Measurements from ENCODE around the gene BCL11B. TPM values are rescaled to one million over a fixed set of nuclear protein-coding genes. Genes with fewer than 3 reads are reported as not detected.

Gene BCL11B
- total and polyA plus RNA-seq, 4 donors: 0.04 to 0.42 (median 0.16) TPM

DNA sequence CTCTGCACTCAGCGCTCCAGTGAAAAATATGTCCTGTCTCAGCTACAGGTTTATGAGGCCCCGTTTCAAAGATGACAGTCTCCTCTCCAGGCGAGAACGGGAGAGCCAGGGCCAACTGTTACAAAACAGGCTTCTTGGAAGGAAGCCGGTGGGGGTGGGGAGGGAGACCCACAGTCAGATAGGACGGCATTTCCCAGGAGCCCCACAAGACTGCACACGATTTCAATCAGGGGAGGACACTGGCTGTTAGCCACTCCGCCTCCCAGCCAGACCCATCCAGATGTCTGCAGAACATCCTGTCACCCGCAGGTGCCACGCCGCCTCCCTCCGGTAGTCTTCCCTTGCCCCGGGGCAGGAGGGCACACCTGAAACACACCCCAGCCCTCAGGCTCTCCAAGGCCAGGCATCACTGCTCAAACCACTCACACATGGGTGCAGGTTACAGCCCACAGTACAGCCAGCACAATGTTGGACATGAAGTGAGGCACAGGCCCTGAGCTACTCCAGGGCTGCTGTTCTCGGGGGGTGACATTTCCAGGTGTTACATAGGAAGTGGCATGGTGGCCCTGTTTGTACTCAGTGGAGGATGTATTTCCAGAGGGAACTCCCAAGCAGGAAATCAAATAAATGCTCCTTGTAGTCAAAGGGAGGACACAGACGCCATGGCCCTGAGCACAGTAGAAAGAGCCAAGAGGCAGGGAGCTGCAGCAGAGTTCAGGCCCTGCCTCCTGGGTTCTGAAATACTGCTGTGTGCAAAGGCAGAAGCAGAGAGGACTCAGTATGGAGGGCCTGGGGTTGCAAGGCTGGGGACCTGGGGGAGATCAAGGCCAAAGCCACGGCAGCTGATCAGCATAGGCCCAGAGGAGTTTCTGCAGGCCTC is 138.1 kb downstream of the BCL11B start (continued):
- TF ChIP-seq HNF4A (conservative IDR thresholded peaks at IDR 0.05): no peak
- TF ChIP-seq CTCF (IDR thresholded peaks at IDR 0.05; ENCODE audit: low read depth, low read length, missing input control): no peak

- H3K27me3 ChIP-seq (ENCODE audit: control insufficient read depth in 4 of 4, insufficient read depth in 4 of 4, low read length in 3 of 4): no peaks in the 10 kb centered on the region
- no peaks in the 10 kb centered on the region for H3K9me3 ChIP-seq (ENCODE audit: control insufficient read depth in 4 of 4, low read length in 3 of 4)
- no peak for DNase-seq (ENCODE audit: low spot score)
- H3K9ac ChIP-seq (ENCODE audit: low read depth in 1 of 2, low read length in 2 of 2): no peak overlapping the region
- peaks cover 0 to 5% (median under 1%) of the 10 kb centered on the region in 4 donors for H3K4me1 ChIP-seq (ENCODE audit: control insufficient read depth in 4 of 4, insufficient read depth in 4 of 4, low read length in 3 of 4)
- no peak overlapping the region for H3K4me3 ChIP-seq (ENCODE audit: low read depth in 1 of 3, low read length in 3 of 3)
- H3K27ac ChIP-seq (ENCODE audit: low read depth in 1 of 2, low read length in 2 of 2): no peak overlapping the region
- WGBS: 75% methylated on average over 19 of the region's 19 CpGs
- TF ChIP-seq SP1 (IDR thresholded peaks at IDR 0.05) (no peak), RXRA (IDR thresholded peaks at IDR 0.05) (no peak), JUND (IDR thresholded peaks at IDR 0.05) (no peak), MAX (IDR thresholded peaks at IDR 0.05) (no peak), GABPA (IDR thresholded peaks at IDR 0.05 in 1 of 2, conservative IDR thresholded peaks at IDR 0.05 in 1 of 2) (no peak), FOXA1 (IDR thresholded peaks at IDR 0.05) (no peak), RAD21 (IDR thresholded peaks at IDR 0.05) (no peak), TAF1 (conservative IDR thresholded peaks at IDR 0.05) (no peak), NR2F2 (IDR thresholded peaks at IDR 0.05) (no peak), YY1 (IDR thresholded peaks at IDR 0.05) (no peak)
- TF ChIP-seq, protein P1, sequence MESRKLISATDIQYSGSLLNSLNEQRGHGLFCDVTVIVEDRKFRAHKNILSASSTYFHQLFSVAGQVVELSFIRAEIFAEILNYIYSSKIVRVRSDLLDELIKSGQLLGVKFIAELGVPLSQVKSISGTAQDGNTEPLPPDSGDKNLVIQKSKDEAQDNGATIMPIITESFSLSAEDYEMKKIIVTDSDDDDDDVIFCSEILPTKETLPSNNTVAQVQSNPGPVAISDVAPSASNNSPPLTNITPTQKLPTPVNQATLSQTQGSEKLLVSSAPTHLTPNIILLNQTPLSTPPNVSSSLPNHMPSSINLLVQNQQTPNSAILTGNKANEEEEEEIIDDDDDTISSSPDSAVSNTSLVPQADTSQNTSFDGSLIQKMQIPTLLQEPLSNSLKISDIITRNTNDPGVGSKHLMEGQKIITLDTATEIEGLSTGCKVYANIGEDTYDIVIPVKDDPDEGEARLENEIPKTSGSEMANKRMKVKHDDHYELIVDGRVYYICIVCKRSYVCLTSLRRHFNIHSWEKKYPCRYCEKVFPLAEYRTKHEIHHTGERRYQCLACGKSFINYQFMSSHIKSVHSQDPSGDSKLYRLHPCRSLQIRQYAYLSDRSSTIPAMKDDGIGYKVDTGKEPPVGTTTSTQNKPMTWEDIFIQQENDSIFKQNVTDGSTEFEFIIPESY (IDR thresholded peaks at IDR 0.05): no peak
- TF ChIP-seq, protein P2, sequence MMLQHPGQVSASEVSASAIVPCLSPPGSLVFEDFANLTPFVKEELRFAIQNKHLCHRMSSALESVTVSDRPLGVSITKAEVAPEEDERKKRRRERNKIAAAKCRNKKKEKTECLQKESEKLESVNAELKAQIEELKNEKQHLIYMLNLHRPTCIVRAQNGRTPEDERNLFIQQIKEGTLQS (IDR thresholded peaks at IDR 0.05): no peak
- TF ChIP-seq, protein P3, sequence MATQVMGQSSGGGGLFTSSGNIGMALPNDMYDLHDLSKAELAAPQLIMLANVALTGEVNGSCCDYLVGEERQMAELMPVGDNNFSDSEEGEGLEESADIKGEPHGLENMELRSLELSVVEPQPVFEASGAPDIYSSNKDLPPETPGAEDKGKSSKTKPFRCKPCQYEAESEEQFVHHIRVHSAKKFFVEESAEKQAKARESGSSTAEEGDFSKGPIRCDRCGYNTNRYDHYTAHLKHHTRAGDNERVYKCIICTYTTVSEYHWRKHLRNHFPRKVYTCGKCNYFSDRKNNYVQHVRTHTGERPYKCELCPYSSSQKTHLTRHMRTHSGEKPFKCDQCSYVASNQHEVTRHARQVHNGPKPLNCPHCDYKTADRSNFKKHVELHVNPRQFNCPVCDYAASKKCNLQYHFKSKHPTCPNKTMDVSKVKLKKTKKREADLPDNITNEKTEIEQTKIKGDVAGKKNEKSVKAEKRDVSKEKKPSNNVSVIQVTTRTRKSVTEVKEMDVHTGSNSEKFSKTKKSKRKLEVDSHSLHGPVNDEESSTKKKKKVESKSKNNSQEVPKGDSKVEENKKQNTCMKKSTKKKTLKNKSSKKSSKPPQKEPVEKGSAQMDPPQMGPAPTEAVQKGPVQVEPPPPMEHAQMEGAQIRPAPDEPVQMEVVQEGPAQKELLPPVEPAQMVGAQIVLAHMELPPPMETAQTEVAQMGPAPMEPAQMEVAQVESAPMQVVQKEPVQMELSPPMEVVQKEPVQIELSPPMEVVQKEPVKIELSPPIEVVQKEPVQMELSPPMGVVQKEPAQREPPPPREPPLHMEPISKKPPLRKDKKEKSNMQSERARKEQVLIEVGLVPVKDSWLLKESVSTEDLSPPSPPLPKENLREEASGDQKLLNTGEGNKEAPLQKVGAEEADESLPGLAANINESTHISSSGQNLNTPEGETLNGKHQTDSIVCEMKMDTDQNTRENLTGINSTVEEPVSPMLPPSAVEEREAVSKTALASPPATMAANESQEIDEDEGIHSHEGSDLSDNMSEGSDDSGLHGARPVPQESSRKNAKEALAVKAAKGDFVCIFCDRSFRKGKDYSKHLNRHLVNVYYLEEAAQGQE (IDR thresholded peaks at IDR 0.05): no peak
- H3K36me3 ChIP-seq (ENCODE audit: control insufficient read depth in 4 of 4, insufficient read depth in 3 of 4, low read depth in 1 of 4, low read length in 3 of 4): no peaks in the 10 kb centered on the region
These were observed 139.0 kb downstream of the BCL11B start for GRCh38 chr14:99132821-99133635.

Data from liver (tissue), 9 donors.